Pancreas (tissue), 10 donors: ENCODE measurements around the gene C9orf85. TPM values are rescaled to one million over a fixed set of nuclear protein-coding genes. Genes with fewer than 3 reads are reported as not detected.

ENCODE experiments used
- ATAC-seq, 4 donors: fragments of 200-7000 bp; cut with Tn5 transposase; one replicate each; pipeline versions ENCODE4 v1.8.0 to v1.9.1; 2020; ENCODE audit warnings: mild to moderate bottlenecking in 4 of 4, moderate library complexity in 4 of 4
- DNase-seq, 6 donors: peaks; one replicate each; pipeline ENCODE4 v3.0.0-alpha.2; 2020
- FAIRE-seq: peaks from 2 replicates; lab custom pipeline; 2012; peaks lifted over from hg19 to GRCh38; lab: Jason Lieb, UNC
- H3K27ac ChIP-seq, 4 donors: fragments of 200-600 bp; sonication (generic); 1 replicate in 3 of 4; 2 replicates in 1 of 4; pipeline versions ENCODE4 v1.5.0 to v1.8.0; 2020
- H3K27me3 ChIP-seq, 4 donors: fragments of 200-600 bp; one replicate each; pipeline ENCODE4 v1.8.0; 2021
- H3K36me3 ChIP-seq, 3 donors: fragments of 200-600 bp; sonication (generic) in 1 of 3; one replicate each; pipeline versions ENCODE4 v1.5.0 to v1.8.0; 2020 to 2021
- H3K4me1 ChIP-seq, 3 donors: fragments of 200-600 bp; one replicate each; pipeline ENCODE4 v1.8.0; 2021
- H3K4me3 ChIP-seq, 4 donors: fragments of 200-600 bp; sonication (generic) in 2 of 4; one replicate each; pipeline versions ENCODE4 v1.5.0 to v1.8.0; 2020 to 2021
- H3K9me3 ChIP-seq, 4 donors: fragments of 200-600 bp; one replicate each; pipeline ENCODE4 v1.8.0; 2021
- CTCF ChIP-seq, 4 donors: fragments of 200-600 bp; sonication (generic) in 3 of 4; IDR thresholded peaks; one replicate each; pipeline versions ENCODE4 v1.5.0 to v1.8.0; 2021; ENCODE audit warnings: antibody characterized with exemption in 4 of 4
- WGBS, 2 donors: extraction: QIAGEN DNeasy Blood & Tissue Kit; methylation state at CpG; one replicate each; pipeline ENCODE4 v1.1.7; 2013; 5-methylcytosine and 5-hydroxymethylcytosine counted together
- intact Hi-C, 3 donors: fragments of 100-400 bp; cut with DNase I; formaldehyde crosslinking; loops; one replicate each; pipeline versions ENCODE4 v1.11.1 to v1.14.2; 2022
- polyA plus RNA-seq, 2 donors: library from polyadenylated mRNA; stranded (reverse); fragments of 200-250 nt; gene quantifications; one replicate each; pipeline ENCODE4 v1.2.3, GENCODE V29; 2013
- total RNA-seq, 6 donors: library from RNA; stranded (reverse); fragmentation: NEBNext Ultra II Directional in 4 of 6; extraction: Animal tissue kit (Norgen Biotek cat#: 25700) in 4 of 6; gene quantifications; one replicate each; pipeline versions ENCODE4 v1.2.1 to v1.2.4, GENCODE V29; 2021 to 2023
- donor health status: healthy with polysubstance abuse.
- donor health status: DM: no; HTN: no; CAD: no; lungs with moderate emphysema.
- donor health status: DM: no; HTN: no; CAD: no.
- donor health status: control.
- donor health status: control.
- donor health status: Bipolar disorder and iron deficiency.
- donor health status: DM: yes; HTN: yes; CAD: no.
- donor health status: DM: no; HTN: no; CAD: no.
- donor health status: DM: no; HTN: no; CAD: no.
- donor health status: DM: yes; HTN: yes; CAD: no.

The C9orf85 gene
- total and polyA plus RNA-seq, 8 donors: 3.9 to 10.0 (median 5.6) TPM

- 54 to 65% methylated on average over 4 of the region's 4 CpGs for WGBS, 2 donors
- no peak for FAIRE-seq
Observed at GRCh38 chr9:72012646-72013045, 101.2 kb downstream of the C9orf85 start.

DNA sequence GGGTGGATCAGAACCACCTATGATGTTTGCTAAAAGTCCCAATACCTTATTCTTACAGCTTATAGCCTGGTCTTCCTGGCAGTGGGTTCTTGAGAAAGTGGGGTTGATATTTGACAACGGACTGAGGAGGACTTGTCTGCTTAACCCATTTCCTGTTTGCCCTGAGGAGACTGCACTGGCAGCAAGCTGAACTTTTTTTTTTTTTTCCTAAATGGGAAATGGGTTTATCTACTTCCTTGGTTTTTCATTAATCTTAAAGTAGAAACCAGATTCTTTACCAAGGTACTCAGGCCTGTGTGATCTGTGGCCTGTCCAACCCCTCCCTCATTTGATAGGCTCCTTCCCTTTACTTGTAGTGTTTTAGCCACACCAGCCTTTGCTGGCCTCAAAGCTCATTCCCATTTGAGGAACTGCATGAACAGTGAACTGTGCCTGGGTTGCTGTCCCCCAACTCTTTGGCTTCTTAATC, 101.9 kb downstream of the C9orf85 start:
- no peak for TF ChIP-seq CTCF (IDR thresholded peaks at IDR 0.05)
- 0 to 18% methylated on average over 1 of the region's 1 CpG for WGBS, 2 donors
- intact Hi-C loops: loop anchor here in 1 of 3 donors (10.0 kb wide), 1 partner anchor 209 kb away; no protein-coding TSS in a partner anchor
- no peaks in the 10 kb centered on the region for H3K27me3 ChIP-seq
- H3K4me1 ChIP-seq: no peaks in the 10 kb centered on the region
- DNase-seq (no peak), FAIRE-seq (no peak), ATAC-seq (no peak)
- no peak overlapping the region for H3K27ac ChIP-seq
- H3K4me3 ChIP-seq: no peak overlapping the region
- H3K9me3 ChIP-seq: no peaks in the 10 kb centered on the region
- H3K36me3 ChIP-seq: no peaks in the 10 kb centered on the region

More at GRCh38 chr9:72012646-72013045, 101.2 kb downstream of the C9orf85 start:
- intact Hi-C loops: loop anchor here in 1 of 3 donors (10.0 kb wide), 1 partner anchor 208 kb away; no protein-coding TSS in a partner anchor
- Histone ChIP-seq H3K36me3 (no peaks in the 10 kb centered on the region), H3K27me3 (no peaks in the 10 kb centered on the region), H3K4me3 (no peak overlapping the region), H3K4me1 (no peaks in the 10 kb centered on the region), H3K27ac (no peak overlapping the region), H3K9me3 (no peaks in the 10 kb centered on the region)
- ATAC-seq (peak in 2 of 4 donors; percentile 37 to 41), DNase-seq (no peak)
- no peak for TF ChIP-seq CTCF (IDR thresholded peaks at IDR 0.05)

GRCh38 chr9:72022841-72023240, 111.4 kb downstream of the C9orf85 start:
- Histone ChIP-seq H3K27me3 (no peaks in the 10 kb centered on the region), H3K27ac (no peak overlapping the region), H3K4me1 (no peaks in the 10 kb centered on the region), H3K4me3 (no peak overlapping the region), H3K9me3 (no peaks in the 10 kb centered on the region), H3K36me3 (no peaks in the 10 kb centered on the region)
- no peak for DNase-seq
- WGBS, 2 donors: 59 to 71% methylated on average over 3 of the region's 3 CpGs
- intact Hi-C loops: loop anchor here in 1 of 3 donors (10.0 kb wide), 1 partner anchor 208 kb away; no protein-coding TSS in a partner anchor
- no peak for FAIRE-seq
- TF ChIP-seq CTCF (IDR thresholded peaks at IDR 0.05): no peak
- ATAC-seq: peak in 3 of 4 donors; percentile 31 to 66 (median 55)

Other genes starting within 250 kb of the C9orf85 start
- gene CEMIP2, start 143.1 kb upstream of the C9orf85 start, total RNA-seq: 10 to 100 TPM; 16.2 to 42.1 (median 27.3) TPM
- 10 to 100 TPM; 14.3 to 18.5 TPM for gene CEMIP2, start 143.1 kb upstream of the C9orf85 start, polyA plus RNA-seq
- 1 to 10 TPM; 3.7 to 9.7 (median 5.9) TPM for gene ABHD17B, start 446 bp upstream of the C9orf85 start, total RNA-seq
- gene ABHD17B, start 446 bp upstream of the C9orf85 start, polyA plus RNA-seq: 1 to 10 TPM; 1.9 to 5.0 TPM
- gene C9orf57, start 149.0 kb downstream of the C9orf85 start, total RNA-seq: not detected
- not detected for gene C9orf57, start 149.0 kb downstream of the C9orf85 start, polyA plus RNA-seq
- gene GDA, start 237.8 kb downstream of the C9orf85 start, total RNA-seq: 1 to 10 TPM; 1.0 to 4.8 (median 2.1) TPM
- gene GDA, start 237.8 kb downstream of the C9orf85 start, polyA plus RNA-seq: 10 to 100 TPM in 1 of 2 donors, 1 to 10 TPM in 1; 1.5 to 11.6 TPM